Mesodermal cell (in vitro differentiated cells): ENCODE results near the gene ZNF488.

Source experiments
- H3K27ac ChIP-seq: 2 replicates; pipeline ENCODE4 v1.7.0; 2013; ENCODE audit warnings: mild to moderate bottlenecking, low read depth, low read length, moderate library complexity; ENCODE audit not compliant: severe bottlenecking
- H3K36me3 ChIP-seq: 2 replicates; pipeline ENCODE4 v1.7.1; 2013; ENCODE audit warnings: mild to moderate bottlenecking, low read length, moderate library complexity; ENCODE audit not compliant: control insufficient read depth, insufficient read depth
- H3K4me1 ChIP-seq: one replicate; pipeline ENCODE4 v1.7.1; 2013; ENCODE audit warnings: mild to moderate bottlenecking, low read length; ENCODE audit not compliant: insufficient read depth, control insufficient read depth, poor library complexity, severe bottlenecking
- H3K4me3 ChIP-seq: 2 replicates; pipeline ENCODE4 v1.7.0; 2013; ENCODE audit warnings: low read length, control low read depth, mild to moderate bottlenecking; ENCODE audit not compliant: insufficient read depth, poor library complexity, severe bottlenecking; ENCODE audit errors: extremely low read depth
- H3K9me3 ChIP-seq: 2 replicates; pipeline ENCODE4 v1.7.1; 2013; ENCODE audit warnings: mild to moderate bottlenecking, low read length, moderate library complexity; ENCODE audit not compliant: control insufficient read depth
- WGBS, 2 experiments: methylation state at CpG; one replicate each; pipeline ENCODE4 v1.1.5; 2013; ENCODE audit warnings: missing lambda C conversion rate in 2 of 2; ENCODE audit not compliant: insufficient coverage in 2 of 2; 5-methylcytosine and 5-hydroxymethylcytosine counted together

ZNF488 gene

GRCh38 chr10:47357911-47358310 lies 26.2 kb downstream of the ZNF488 start:
- H3K27ac ChIP-seq = no peak overlapping the region
- no peaks in the 10 kb centered on the region for H3K9me3 ChIP-seq
- WGBS, 2 experiments = 95 to 96% methylated on average over 2 to 3 of the region's 3 CpGs
- peaks cover 4% of the 10 kb centered on the region for H3K4me1 ChIP-seq
- no peaks in the 10 kb centered on the region for H3K36me3 ChIP-seq
- no peak overlapping the region for H3K4me3 ChIP-seq

- H3K36me3 ChIP-seq = no peaks in the 10 kb centered on the region
- H3K9me3 ChIP-seq = no peaks in the 10 kb centered on the region
- H3K4me1 ChIP-seq = peaks cover 4% of the 10 kb centered on the region
- WGBS, 2 experiments = 88 to 96% methylated on average over 7 to 8 of the region's 12 CpGs
- no peak overlapping the region for H3K27ac ChIP-seq
- no peak overlapping the region for H3K4me3 ChIP-seq
These were observed 26.9 kb downstream of the ZNF488 start for GRCh38 chr10:47357131-47357582.

- Histone ChIP-seq H3K4me1 (peaks cover 4% of the 10 kb centered on the region), H3K9me3 (no peaks in the 10 kb centered on the region), H3K27ac (no peak overlapping the region), H3K36me3 (no peaks in the 10 kb centered on the region), H3K4me3 (no peak overlapping the region)
- WGBS, 2 experiments = 76 to 93% methylated on average over 4 to 5 of the region's 5 CpGs
These were observed 27.4 kb downstream of the ZNF488 start for GRCh38 chr10:47356708-47357107.

GRCh38 chr10:47354900-47355299 lies 29.2 kb downstream of the ZNF488 start:
- Histone ChIP-seq H3K36me3 (no peaks in the 10 kb centered on the region), H3K27ac (no peak overlapping the region), H3K9me3 (no peaks in the 10 kb centered on the region), H3K4me1 (no peaks in the 10 kb centered on the region), H3K4me3 (no peak overlapping the region)
- 88 to 100% methylated on average over 1 of the region's 1 CpG for WGBS, 2 experiments

- no peak overlapping the region for H3K27ac ChIP-seq
- H3K4me3 ChIP-seq = no peak overlapping the region
- no peaks in the 10 kb centered on the region for H3K36me3 ChIP-seq
- H3K9me3 ChIP-seq = no peaks in the 10 kb centered on the region
- WGBS, 2 experiments = 82 to 86% methylated on average over 4 of the region's 4 CpGs
- H3K4me1 ChIP-seq = no peaks in the 10 kb centered on the region
These were observed 29.9 kb downstream of the ZNF488 start for GRCh38 chr10:47354165-47354564.

GRCh38 chr10:47353351-47353750 lies 30.7 kb downstream of the ZNF488 start:
- H3K4me3 ChIP-seq = no peak overlapping the region
- no peak overlapping the region for H3K27ac ChIP-seq
- WGBS, 2 experiments = 88 to 91% methylated on average over 4 to 6 of the region's 6 CpGs
- H3K36me3 ChIP-seq = no peaks in the 10 kb centered on the region
- no peaks in the 10 kb centered on the region for H3K4me1 ChIP-seq
- no peaks in the 10 kb centered on the region for H3K9me3 ChIP-seq

GRCh38 chr10:47351899-47352815 lies 31.9 kb downstream of the ZNF488 start:
- no peaks in the 10 kb centered on the region for H3K4me1 ChIP-seq
- no peak overlapping the region for H3K27ac ChIP-seq
- WGBS, 2 experiments = 81 to 84% methylated on average over 6 to 10 of the region's 14 CpGs
- no peaks in the 10 kb centered on the region for H3K9me3 ChIP-seq
- H3K4me3 ChIP-seq = no peak overlapping the region
- H3K36me3 ChIP-seq = no peaks in the 10 kb centered on the region

- H3K27ac ChIP-seq = no peak overlapping the region
- H3K36me3 ChIP-seq = no peaks in the 10 kb centered on the region
- WGBS, 2 experiments = 92 to 93% methylated on average over 38 to 39 of the region's 39 CpGs
- no peaks in the 10 kb centered on the region for H3K9me3 ChIP-seq
- no peaks in the 10 kb centered on the region for H3K4me1 ChIP-seq
- H3K4me3 ChIP-seq = no peak overlapping the region
These were observed 33.1 kb downstream of the ZNF488 start for GRCh38 chr10:47350671-47351640.

- Histone ChIP-seq H3K36me3 (no peaks in the 10 kb centered on the region), H3K4me3 (no peak overlapping the region), H3K27ac (no peak overlapping the region), H3K9me3 (no peaks in the 10 kb centered on the region), H3K4me1 (no peaks in the 10 kb centered on the region)
- WGBS, 2 experiments = 94 to 96% methylated on average over 21 to 31 of the region's 31 CpGs
These were observed 34.1 kb downstream of the ZNF488 start for GRCh38 chr10:47349941-47350371.

- no peaks in the 10 kb centered on the region for H3K36me3 ChIP-seq
- H3K4me1 ChIP-seq = no peaks in the 10 kb centered on the region
- no peaks in the 10 kb centered on the region for H3K9me3 ChIP-seq
- 90 to 93% methylated on average over 22 of the region's 22 CpGs for WGBS, 2 experiments
- no peak overlapping the region for H3K27ac ChIP-seq
- H3K4me3 ChIP-seq = no peak overlapping the region
These were observed 34.6 kb downstream of the ZNF488 start for GRCh38 chr10:47349516-47349915.
